Muscle of leg (tissue), 11 donors: Measurements from ENCODE around the gene MTF1. TPM values are rescaled to one million over a fixed set of nuclear protein-coding genes. Genes with fewer than 3 reads are reported as not detected.

ENCODE experiments used
- DNase-seq: peaks from one replicate; pipeline ENCODE4 v3.0.0; 2013
- H3K27ac ChIP-seq: one replicate; pipeline ENCODE4 v1.5.1; 2013; ENCODE audit warnings: mild to moderate bottlenecking, low read length, control low read depth
- H3K27me3 ChIP-seq: one replicate; pipeline ENCODE4 v1.6.1; 2013; ENCODE audit warnings: low read length; ENCODE audit not compliant: control insufficient read depth, insufficient read depth
- H3K36me3 ChIP-seq: one replicate; pipeline ENCODE4 v1.6.1; 2013; ENCODE audit warnings: low read length; ENCODE audit not compliant: control insufficient read depth, insufficient read depth
- H3K4me1 ChIP-seq: one replicate; pipeline ENCODE4 v1.6.1; 2013; ENCODE audit warnings: low read length; ENCODE audit not compliant: control insufficient read depth, insufficient read depth
- H3K4me3 ChIP-seq: one replicate; pipeline ENCODE4 v1.5.1; 2013; ENCODE audit warnings: low read length, control low read depth
- H3K9me3 ChIP-seq: replicated peaks from 2 replicates; pipeline ENCODE4 v1.6.1; 2013; ENCODE audit warnings: low read depth, low read length; ENCODE audit not compliant: control insufficient read depth
- WGBS: methylation state at CpG from one replicate; pipeline ENCODE4 v1.1.5; 2013; ENCODE audit warnings: missing lambda C conversion rate; ENCODE audit not compliant: insufficient coverage; 5-methylcytosine and 5-hydroxymethylcytosine counted together
- polyA plus RNA-seq, 8 donors: library from polyadenylated mRNA; unstranded; fragments of 120-200 nt; gene quantifications; one replicate each; pipeline versions ENCODE4 v1.2.1 to v1.2.3, GENCODE V29; 2013; ENCODE audit warnings: inconsistent platforms in 1 of 8, low replicate concordance in 1 of 8; ENCODE audit not compliant: insufficient read length in 8 of 8, insufficient read depth in 1 of 8
- total RNA-seq: library from RNA; stranded (reverse); fragments of 120-200 nt; gene quantifications from one replicate; pipeline ENCODE4 v1.2.4, GENCODE V29; 2013

The MTF1 gene
- total and polyA plus RNA-seq, 9 donors: 2.4 to 6.4 (median 5.1) TPM

DNA sequence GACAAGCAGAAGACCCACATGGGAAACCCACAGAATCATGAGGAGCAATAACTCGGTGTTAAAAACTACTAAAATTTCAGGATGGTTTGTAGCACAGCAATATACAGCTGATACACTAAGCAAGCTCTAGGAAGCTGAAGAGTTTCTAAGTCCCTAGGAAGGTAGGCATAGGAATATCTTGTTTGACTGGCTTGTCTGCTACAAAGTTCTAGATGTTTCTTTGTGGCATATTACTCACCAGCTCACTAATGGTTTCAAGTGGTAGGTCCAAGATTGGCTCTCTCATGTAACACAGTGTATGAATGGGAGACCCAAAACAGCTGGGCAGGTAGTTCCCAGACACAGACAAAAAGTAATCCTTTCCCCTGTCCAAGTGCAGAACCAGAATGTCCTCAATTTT is 13.3 kb upstream of the MTF1 start:
- Histone ChIP-seq H3K27me3 (no peaks in the 10 kb centered on the region), H3K4me3 (no peak overlapping the region), H3K36me3 (peaks cover 54% of the 10 kb centered on the region), H3K27ac (no peak overlapping the region), H3K4me1 (no peaks in the 10 kb centered on the region), H3K9me3 (no peaks in the 10 kb centered on the region)
- no peak for DNase-seq
- WGBS: no CpG with 5 or more reads among the region's 1 CpG

DNA sequence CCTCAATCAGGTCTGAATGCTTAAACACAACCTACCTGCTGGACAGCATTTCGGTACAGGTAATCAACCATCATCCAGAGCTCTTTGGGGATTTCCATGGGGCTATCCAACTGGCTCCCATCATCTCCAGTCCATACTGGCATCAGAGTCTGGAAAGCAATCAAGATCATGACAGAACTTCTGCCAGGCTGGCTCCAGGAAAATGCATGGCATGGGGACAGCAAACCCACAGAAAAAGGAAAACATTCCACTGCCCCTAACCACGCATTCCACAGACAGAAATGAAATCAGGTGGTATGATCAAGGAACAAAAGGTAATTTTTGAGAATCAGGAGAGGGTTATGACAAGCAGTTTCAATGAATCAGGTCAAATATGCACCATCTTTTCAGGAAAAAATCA is 9.1 kb upstream of the MTF1 start:
- H3K9me3 ChIP-seq: no peaks in the 10 kb centered on the region
- H3K4me3 ChIP-seq: no peak overlapping the region
- H3K36me3 ChIP-seq: peaks cover 61% of the 10 kb centered on the region
- H3K4me1 ChIP-seq: no peaks in the 10 kb centered on the region
- 80% methylated on average over 1 of the region's 2 CpGs for WGBS
- no peaks in the 10 kb centered on the region for H3K27me3 ChIP-seq
- no peak for DNase-seq
- no peak overlapping the region for H3K27ac ChIP-seq

DNA sequence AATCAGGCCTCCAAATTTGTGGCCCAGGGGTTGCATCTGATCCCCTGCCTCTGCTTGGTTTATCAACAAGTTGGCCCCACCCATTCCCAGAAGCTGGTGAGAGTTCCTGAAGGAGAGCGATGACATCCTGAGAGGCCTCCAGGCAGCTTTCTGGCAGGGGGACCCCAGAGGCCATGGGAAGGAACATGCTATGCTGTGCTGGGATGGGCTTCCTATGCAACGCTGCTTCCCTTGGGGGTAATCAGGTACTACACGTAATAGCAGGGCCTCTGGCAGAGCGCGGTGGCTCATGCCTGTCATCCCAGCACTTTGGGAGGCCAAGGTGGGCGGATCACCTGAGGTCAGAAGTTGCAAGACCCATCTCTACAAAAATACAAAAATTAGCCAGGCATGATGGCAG is 8.4 kb upstream of the MTF1 start:
- no peak for DNase-seq
- no peak overlapping the region for H3K27ac ChIP-seq
- H3K9me3 ChIP-seq: no peaks in the 10 kb centered on the region
- 81% methylated on average over 6 of the region's 6 CpGs for WGBS
- peaks cover 58% of the 10 kb centered on the region for H3K36me3 ChIP-seq
- no peaks in the 10 kb centered on the region for H3K4me1 ChIP-seq
- no peaks in the 10 kb centered on the region for H3K27me3 ChIP-seq
- H3K4me3 ChIP-seq: no peak overlapping the region

DNA sequence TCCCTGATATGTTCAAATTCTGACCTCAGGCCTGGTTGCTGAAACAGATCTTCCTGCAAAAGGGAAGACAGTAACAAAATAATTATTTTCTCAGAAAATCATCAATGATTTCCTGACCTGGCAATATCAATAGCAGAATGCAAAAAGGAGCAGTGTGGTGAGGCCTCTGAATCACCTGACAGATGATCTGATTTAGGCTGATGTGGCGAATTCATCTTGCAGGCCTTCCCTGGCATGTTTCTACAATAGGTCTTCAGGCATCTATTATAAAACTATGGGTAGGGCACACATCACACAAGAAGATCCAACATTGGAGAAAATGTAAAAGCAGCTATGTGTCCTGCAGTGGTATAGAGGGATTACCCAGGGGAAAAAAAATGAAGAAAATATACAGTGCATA is 7.1 kb upstream of the MTF1 start:
- no peaks in the 10 kb centered on the region for H3K9me3 ChIP-seq
- no peak for DNase-seq
- no peaks in the 10 kb centered on the region for H3K27me3 ChIP-seq
- no peak overlapping the region for H3K4me3 ChIP-seq
- H3K4me1 ChIP-seq: no peaks in the 10 kb centered on the region
- peaks cover 57% of the 10 kb centered on the region for H3K36me3 ChIP-seq
- no peak overlapping the region for H3K27ac ChIP-seq
- no CpG with 5 or more reads among the region's 1 CpG for WGBS

DNA sequence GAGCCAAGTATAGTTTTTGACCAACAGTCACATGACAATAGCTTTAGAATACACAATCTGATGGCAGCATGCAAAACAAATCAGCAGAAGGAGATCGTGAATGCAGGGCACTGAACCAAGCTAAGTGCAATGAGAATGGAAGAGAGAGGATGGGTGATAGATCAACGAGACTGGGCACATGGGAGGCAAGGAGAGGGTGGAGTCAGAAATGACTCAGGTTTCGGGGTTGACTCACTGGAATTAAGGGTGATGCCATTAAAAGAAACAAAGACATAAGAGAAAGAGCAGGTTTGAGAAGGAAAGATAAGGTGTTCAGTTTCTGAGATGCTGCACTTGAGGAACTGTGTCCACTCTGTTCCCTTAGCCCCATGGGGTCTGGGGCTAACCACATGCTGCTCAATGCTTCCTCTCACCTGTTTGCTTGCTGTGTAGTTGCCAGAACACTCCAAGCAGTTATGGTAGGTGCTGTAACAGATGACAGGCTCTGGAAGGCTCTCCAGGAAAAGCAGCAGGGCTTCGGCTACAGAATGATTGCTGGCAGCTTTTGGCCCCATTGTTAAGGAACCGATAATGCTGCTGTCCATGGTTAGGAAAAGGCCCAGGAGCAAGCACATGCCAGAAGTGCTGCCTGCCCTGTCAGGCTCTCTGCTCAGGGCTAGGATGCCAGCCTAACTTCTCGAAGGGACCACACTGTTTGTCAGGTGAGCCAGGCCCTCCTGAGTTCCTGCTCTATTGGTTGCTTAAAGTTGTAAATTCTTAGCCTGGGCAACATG is 6.1 kb upstream of the MTF1 start:
- Histone ChIP-seq H3K4me3 (no peak overlapping the region), H3K4me1 (peaks cover under 1% of the 10 kb centered on the region), H3K27ac (no peak overlapping the region), H3K36me3 (peaks cover 58% of the 10 kb centered on the region), H3K27me3 (no peaks in the 10 kb centered on the region), H3K9me3 (no peaks in the 10 kb centered on the region)
- WGBS: 88% methylated on average over 6 of the region's 6 CpGs
- DNase-seq: no peak

DNA sequence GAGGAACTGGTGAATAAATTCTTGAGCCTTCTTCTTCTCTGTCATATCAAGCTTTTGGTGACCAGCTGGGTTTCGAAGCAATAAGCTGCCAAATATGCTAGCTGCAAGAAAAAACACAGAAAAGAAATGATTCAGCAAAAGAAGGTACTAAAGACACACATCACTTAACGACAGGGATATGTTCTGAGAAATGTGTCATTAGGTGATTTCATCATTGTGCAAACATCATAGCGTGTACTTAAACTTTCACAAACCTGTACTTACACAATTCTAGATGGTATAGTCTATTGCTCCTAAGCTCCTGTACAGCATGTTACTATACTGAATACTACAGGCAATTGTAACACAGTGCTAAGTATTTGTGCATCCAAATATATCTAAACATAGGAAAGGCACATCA is 2.9 kb upstream of the MTF1 start:
- H3K9me3 ChIP-seq: no peaks in the 10 kb centered on the region
- no peak overlapping the region for H3K4me3 ChIP-seq
- no CpG with 5 or more reads among the region's 3 CpGs for WGBS
- DNase-seq: no peak
- peaks cover 43% of the 10 kb centered on the region for H3K36me3 ChIP-seq
- H3K4me1 ChIP-seq: peaks cover 8% of the 10 kb centered on the region
- H3K27ac ChIP-seq: no peak overlapping the region
- no peaks in the 10 kb centered on the region for H3K27me3 ChIP-seq

DNA sequence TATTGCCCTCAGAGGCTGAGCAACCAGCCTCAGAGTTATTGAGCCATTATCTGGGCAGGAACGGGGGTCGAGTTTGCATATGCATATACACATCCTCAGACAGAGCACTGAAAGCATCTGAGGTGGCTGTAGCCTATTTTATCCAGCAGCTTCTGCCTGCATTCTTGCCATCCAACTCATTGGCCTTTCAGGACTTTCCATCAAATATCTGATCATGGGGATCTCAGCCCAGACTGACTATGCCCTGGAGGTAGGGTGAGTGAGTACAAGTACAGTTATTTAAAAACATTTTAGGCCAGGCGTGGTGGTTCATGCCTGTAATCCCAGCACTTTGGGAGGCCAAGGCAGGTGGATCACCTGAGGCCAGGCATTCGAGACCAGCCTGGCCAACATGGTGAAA is 1.8 kb upstream of the MTF1 start:
- DNase-seq: no peak
- Histone ChIP-seq H3K27me3 (no peaks in the 10 kb centered on the region), H3K36me3 (peaks cover 44% of the 10 kb centered on the region), H3K9me3 (no peaks in the 10 kb centered on the region), H3K4me3 (no peak overlapping the region), H3K27ac (no peak overlapping the region), H3K4me1 (peaks cover 8% of the 10 kb centered on the region)
- 90% methylated on average over 4 of the region's 4 CpGs for WGBS

DNA sequence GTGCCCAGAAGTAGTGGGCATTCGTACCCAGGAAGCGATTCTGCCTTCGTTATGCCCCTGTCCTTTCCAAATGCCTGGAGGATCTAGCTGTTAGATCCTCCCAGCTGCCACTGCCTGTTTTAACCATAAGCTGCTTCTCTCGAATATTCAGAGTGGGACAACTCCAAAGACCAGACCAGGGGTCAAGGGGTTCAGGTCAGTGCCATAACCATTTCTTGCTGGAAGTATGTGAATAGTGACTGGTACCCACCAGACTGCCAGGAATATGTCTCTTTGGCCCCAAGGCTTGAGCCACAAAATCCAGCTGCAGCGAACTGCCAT is 914 bp upstream of the MTF1 start:
- peaks cover 39% of the 10 kb centered on the region for H3K36me3 ChIP-seq

DNA sequence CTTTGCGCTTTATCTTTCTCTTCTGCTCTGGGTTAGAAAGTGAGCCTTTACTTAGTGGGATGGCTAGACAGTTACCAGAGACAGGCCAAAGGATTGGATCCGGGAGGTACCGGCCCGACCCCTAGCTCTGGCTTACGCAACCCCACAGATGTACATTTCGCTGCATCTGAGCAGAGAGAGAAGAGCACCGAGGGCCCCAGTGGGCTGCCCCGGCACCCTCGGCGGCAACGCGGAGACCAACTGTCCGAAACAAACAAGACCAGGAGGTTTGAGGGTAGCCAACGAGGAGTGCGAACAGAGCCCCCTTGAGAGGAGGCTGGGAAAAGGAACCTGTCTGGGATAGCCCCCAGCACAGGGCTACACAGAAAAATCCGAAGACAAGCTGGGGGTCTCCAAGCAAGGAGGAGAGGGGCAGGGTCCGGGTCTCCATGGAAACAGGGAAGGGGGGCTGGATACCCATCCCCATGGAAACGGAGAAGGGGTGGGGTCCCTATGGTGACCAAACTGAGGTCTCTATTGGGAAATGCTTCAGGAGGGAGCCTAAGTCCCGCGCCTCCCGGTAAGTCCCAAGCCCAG is 373 bp downstream of the MTF1 start:
- Histone ChIP-seq H3K4me1 (peaks cover 8% of the 10 kb centered on the region), H3K36me3 (peaks cover 37% of the 10 kb centered on the region)
- no peak for DNase-seq

More for the DNA sequence above, 914 bp upstream of the MTF1 start:
- H3K9me3 ChIP-seq: no peaks in the 10 kb centered on the region
- peaks cover 8% of the 10 kb centered on the region for H3K4me1 ChIP-seq
- peak overlapping the region; percentile 99 for H3K4me3 ChIP-seq
- peak overlapping the region; percentile 93 for H3K27ac ChIP-seq
- H3K27me3 ChIP-seq: no peaks in the 10 kb centered on the region
- no peak for DNase-seq
- 3% methylated on average over 3 of the region's 5 CpGs for WGBS

DNA sequence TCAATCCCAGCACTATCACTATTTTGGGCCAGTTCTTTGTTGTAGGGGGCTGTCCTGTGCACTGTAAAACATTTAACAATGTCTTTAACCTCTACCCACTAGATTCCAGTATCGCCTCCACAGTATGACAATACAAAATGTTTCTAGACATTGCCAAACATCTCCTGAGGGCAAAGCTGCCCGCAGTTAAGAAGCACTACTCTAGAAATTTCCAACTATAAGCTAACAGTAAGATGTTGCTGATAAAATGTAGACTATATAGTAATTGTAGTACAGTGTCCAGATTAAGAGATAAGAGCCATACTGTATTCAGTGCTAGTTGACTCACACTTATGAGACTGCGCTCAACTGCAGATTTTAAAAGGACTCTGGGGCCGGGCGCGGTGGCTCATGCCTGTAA is 5.0 kb downstream of the MTF1 start:
- Histone ChIP-seq H3K36me3 (peaks cover 22% of the 10 kb centered on the region), H3K27me3 (no peaks in the 10 kb centered on the region), H3K9me3 (no peaks in the 10 kb centered on the region), H3K4me3 (no peak overlapping the region), H3K4me1 (peaks cover 4% of the 10 kb centered on the region), H3K27ac (no peak overlapping the region)
- 97% methylated on average over 4 of the region's 6 CpGs for WGBS
- DNase-seq: no peak

More for the DNA sequence above, 373 bp downstream of the MTF1 start:
- Histone ChIP-seq H3K27ac (peak overlapping the region; percentile 93), H3K27me3 (no peaks in the 10 kb centered on the region), H3K9me3 (no peaks in the 10 kb centered on the region), H3K4me3 (peak overlapping the region; percentile 99)
- WGBS: 0% methylated on average over 17 of the region's 21 CpGs
